Cerebellar nuclear complex (tissue), 1 donor: ENCODE data around the gene PIGK.
"Not testable (repeated sequence)": the region's sequence is repeated elsewhere in the genome, so short reads cannot be mapped to it uniquely, and the experiment has no call there.

ENCODE experiments used
- DNase-seq, 2 experiments: peaks; one replicate each; lab custom pipeline; 2025; lab: John Stamatoyannopoulos, UW

PIGK gene

GRCh38 chr1:77219166-77219887 lies at the start of gene PIGK:
TSS of gene PIGK (minus strand) at chr1:77219430. CDS start at chr1:77219402, 28 bp downstream.
- DNase-seq: peak in 1 of 2 experiments; percentile 61

DNA sequence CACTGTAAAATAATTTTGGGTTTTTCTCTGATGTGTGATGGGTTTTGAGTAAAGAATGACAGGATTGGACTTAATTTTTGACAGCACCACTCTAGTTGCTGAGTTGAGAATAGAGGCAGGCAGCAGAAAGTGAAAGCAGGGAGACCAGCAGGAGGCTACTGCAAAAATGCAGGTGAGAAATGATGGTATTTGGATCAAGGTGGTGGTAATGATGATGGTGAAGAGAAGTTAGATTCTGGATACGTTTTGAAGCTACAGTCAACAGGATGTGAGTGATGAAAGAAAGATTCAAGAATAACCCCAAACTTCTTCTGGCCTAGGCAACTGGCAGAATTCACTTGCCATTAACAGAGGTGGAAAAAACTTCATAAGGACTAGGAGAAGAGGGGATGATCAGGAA lies 47.8 kb upstream of the PIGK start:
- DNase-seq: no peak

- no peak for DNase-seq
Measured at GRCh38 chr1:77265180-77265579, 46.0 kb upstream of the PIGK start.

- no peak for DNase-seq
Measured at GRCh38 chr1:77263708-77264107, 44.5 kb upstream of the PIGK start.

- no peak for DNase-seq
Measured at GRCh38 chr1:77253211-77253610, 34.0 kb upstream of the PIGK start.

DNA sequence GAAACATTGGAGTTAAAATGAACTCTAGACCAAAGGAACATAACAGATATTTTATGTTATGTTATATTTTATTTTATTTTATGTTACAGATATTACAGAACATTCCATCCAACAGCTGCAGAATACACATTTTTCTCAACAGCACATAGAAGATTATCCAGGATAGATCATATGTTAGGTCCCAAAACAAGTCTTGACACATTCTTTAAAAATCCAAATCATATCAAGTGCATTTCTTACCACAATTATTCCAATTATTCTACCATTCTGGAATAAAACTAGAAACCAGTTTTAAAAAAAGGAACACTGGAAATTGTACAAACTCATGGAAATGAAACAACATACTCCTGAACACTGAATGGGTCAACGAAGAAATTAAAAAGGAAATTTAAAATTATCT lies 30.9 kb upstream of the PIGK start:
- no peak for DNase-seq

- no peak for DNase-seq
Measured at GRCh38 chr1:77245830-77246229, 26.6 kb upstream of the PIGK start.

DNA sequence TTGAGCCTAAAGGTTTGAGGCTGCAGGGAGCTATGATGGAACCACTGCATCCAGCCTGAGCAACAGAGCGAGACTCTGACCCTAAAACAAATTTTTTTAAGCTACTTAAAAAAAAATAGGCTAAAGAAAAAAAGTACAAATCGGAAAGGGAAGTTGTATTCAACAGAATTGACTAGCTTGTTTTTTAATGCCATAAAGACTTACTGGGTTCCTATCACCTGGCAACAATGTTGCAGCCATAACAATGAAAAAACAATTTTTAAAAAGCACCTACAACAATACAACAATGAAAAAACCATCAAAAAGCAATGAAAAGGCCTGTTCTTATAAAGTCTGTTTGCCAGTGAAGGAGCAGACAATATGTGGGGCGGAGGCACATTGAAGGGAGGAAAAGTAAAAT lies 20.1 kb upstream of the PIGK start:
- DNase-seq: no peak

- DNase-seq: no peak
Measured at GRCh38 chr1:77238462-77238861, 19.2 kb upstream of the PIGK start.

- DNase-seq: no peak
Measured at GRCh38 chr1:77234943-77235342, 15.7 kb upstream of the PIGK start.

DNA sequence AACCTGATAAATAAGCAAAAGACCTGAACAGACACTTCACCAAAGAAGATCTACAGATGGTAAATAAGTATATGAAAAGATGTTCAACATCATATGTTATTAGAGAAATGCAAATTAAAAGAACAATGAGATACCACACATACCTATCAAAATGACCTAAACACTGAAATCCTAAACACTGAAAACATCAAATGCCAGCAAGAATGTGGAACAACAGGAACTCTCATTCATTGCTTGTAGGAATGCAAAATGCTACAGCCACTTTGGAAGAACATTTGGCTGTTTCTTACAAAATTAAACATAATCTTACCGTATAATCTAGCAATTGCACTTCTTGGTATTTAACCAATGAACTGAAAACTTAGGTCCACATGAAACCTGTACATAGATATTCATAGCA lies 14.9 kb upstream of the PIGK start:
- no peak for DNase-seq

GRCh38 chr1:77232829-77233228 lies 13.6 kb upstream of the PIGK start:
- DNase-seq: no peak

- DNase-seq: no peak
Measured at GRCh38 chr1:77230051-77230450, 10.8 kb upstream of the PIGK start.

GRCh38 chr1:77228836-77229235 lies 9.6 kb upstream of the PIGK start:
- no peak for DNase-seq

DNA sequence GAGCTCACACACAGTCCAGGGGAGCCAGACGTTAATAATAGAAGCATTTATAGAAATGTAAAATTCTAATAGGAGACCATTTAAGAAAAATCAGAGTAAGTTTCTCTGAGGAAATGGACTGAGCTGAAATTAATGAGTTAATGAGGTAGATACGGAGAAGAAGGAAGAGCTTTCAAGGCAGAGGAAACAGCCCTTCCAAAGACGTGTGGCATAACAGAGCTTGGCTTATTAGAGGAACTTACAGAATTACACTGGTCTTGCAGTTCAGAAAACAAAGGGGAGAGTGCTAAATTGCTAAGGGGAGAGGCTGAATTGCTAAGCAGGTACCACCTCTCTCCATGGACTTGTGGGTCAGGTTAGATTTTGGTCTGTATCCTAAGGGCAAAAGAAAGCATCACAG lies 8.2 kb upstream of the PIGK start:
- DNase-seq: no peak

- no peak for DNase-seq
Measured at GRCh38 chr1:77222496-77222895, 3.3 kb upstream of the PIGK start.

DNA sequence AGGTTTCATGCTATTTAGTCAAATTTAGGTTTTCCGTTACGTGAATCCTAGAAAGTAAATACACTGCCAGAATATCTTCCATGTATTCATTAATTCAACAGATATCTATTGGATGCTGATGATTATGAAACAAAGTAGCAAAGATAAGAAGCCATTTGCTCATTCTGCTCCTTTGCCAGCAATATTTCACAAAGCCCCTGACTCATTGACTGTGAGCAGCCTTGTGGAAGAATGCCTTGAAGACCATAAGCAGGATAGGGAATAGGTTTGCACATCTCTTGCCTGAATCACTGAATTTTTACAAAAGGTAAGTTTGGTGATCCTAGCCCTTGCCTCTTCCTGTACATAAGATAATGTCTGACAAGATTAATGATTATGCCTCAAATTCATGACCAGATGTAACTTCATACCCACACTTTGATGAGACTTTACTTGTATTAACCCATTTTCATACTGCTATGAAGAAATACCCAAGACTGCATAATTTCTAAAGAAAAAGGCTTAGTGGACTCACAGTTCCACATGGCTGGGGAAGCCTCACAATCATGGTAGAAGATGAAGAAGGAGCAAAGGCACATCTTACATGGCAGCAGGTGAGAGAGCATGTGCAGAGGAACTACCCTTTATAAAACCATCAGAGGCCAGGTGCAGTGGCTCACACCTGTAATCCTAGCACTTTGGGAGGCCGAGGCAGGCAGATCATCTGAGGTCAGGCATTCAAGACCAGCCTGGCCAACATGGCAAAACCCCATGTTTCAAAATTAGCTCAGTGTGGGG lies 1.6 kb upstream of the PIGK start:
- no peak for DNase-seq

GRCh38 chr1:77218477-77219165 lies 609 bp downstream of the PIGK start:
- no peak for DNase-seq

- not testable (repeated sequence) for DNase-seq
Measured at GRCh38 chr1:77204043-77204442, 15.2 kb downstream of the PIGK start.

DNA sequence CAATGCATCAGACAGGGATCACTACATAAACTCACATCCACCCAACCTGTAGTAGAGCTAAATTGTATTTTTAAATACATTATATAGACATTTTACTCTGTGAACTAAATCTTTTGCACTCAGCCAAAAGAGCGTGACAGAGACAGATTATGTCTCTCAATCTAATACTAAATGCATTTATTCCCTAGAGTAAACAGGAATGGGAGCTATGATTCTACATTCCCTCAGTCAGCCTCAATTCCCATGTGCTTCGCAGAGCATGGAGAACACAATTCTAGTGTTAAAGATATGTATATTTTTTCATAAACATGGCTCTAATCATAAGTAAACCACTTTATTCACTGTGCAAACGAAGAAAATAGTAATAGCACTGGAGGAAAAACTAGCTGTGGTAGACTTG lies 16.5 kb downstream of the PIGK start:
- DNase-seq: no peak

- DNase-seq: no peak
Measured at GRCh38 chr1:77200806-77201205, 18.4 kb downstream of the PIGK start.

GRCh38 chr1:77200293-77200692 lies 18.9 kb downstream of the PIGK start:
- DNase-seq: no peak

- DNase-seq: no peak
Measured at GRCh38 chr1:77197351-77197750, 21.9 kb downstream of the PIGK start.
